IPS-20b (cell line): Measurements from ENCODE around the gene SLC35E2B.

Experiments used
- H3K27ac ChIP-seq: one replicate; pipeline ENCODE4 v1.5.1; 2013; ENCODE audit warnings: low read length
- H3K27me3 ChIP-seq: 2 replicates; pipeline ENCODE4 v1.6.1; 2013; ENCODE audit warnings: mild to moderate bottlenecking, low read length, inconsistent platforms; ENCODE audit not compliant: insufficient read depth
- H3K36me3 ChIP-seq: 2 replicates; pipeline ENCODE4 v1.6.1; 2013; ENCODE audit warnings: low read depth, mild to moderate bottlenecking, inconsistent platforms, low read length, moderate library complexity; ENCODE audit not compliant: insufficient read depth
- H3K4me1 ChIP-seq: 2 replicates; pipeline ENCODE4 v1.6.1; 2013; ENCODE audit warnings: mild to moderate bottlenecking, control low read depth, inconsistent platforms, low read length, moderate library complexity; ENCODE audit not compliant: insufficient read depth
- H3K4me3 ChIP-seq: 2 replicates; pipeline ENCODE4 v1.5.1; 2013; ENCODE audit warnings: mild to moderate bottlenecking, low read length, inconsistent platforms
- H3K9ac ChIP-seq: 2 replicates; pipeline ENCODE4 v1.6.1; 2013; ENCODE audit warnings: low read depth, mild to moderate bottlenecking, inconsistent platforms, low read length, moderate library complexity
- H3K9me3 ChIP-seq: 2 replicates; pipeline ENCODE4 v1.6.1; 2013; ENCODE audit warnings: mild to moderate bottlenecking, low read depth, low read length, inconsistent platforms; ENCODE audit not compliant: insufficient read depth

Gene SLC35E2B

GRCh38 chr1:1629430-1630190 is 63.0 kb downstream of the SLC35E2B start:
- Histone ChIP-seq H3K27ac (no peak overlapping the region), H3K27me3 (peaks cover 23% of the 10 kb centered on the region), H3K4me1 (no peaks in the 10 kb centered on the region), H3K9ac (no peak overlapping the region), H3K36me3 (no peaks in the 10 kb centered on the region), H3K4me3 (peak overlapping the region; percentile 54; the same call in 1 of the 2 replicates), H3K9me3 (no peaks in the 10 kb centered on the region)

GRCh38 chr1:1628754-1629429 is 63.7 kb downstream of the SLC35E2B start:
- Histone ChIP-seq H3K4me3 (peak overlapping the region; percentile 54; the same call in 1 of the 2 replicates), H3K36me3 (no peaks in the 10 kb centered on the region), H3K9ac (no peak overlapping the region), H3K4me1 (no peaks in the 10 kb centered on the region), H3K27me3 (peaks cover 23% of the 10 kb centered on the region), H3K27ac (no peak overlapping the region), H3K9me3 (no peaks in the 10 kb centered on the region)

DNA sequence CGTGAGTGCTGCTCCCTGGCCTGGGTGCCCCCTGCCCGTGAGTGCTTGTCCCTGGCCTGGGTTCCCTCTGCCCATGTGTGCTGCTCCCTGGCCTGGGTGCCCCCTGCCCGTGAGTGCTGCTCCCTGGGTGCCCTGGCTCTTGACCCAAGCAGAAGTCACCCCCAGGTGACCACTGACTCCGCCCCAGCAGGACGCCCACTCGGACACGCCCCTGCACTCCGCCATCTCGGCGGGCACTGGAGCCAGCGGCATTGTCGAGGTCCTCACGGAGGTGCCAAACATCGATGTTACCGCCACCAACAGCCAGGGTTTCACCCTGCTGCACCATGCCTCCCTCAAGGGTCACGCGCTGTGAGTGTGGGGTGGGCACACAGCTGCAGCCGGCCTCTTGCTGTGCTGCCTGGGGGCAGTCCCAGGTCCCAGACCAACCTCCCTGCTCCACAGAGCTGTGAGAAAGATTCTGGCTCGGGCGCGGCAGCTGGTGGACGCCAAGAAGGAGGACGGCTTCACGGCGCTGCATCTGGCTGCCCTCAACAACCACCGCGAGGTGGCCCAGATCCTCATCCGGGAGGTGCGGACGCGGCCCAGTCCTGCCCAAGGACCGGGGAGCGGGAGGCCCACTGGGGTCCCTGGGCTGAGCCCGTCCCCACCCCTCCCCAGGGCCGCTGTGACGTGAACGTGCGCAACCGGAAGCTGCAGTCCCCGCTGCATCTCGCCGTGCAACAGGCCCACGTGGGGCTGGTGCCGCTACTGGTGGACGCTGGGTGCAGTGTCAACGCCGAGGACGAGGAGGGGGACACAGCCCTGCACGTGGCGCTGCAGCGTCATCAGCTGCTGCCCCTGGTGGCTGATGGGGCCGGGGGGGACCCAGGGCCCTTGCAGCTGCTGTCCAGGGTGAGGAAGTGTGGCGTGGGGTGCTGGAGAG is 64.5 kb downstream of the SLC35E2B start:
- Histone ChIP-seq H3K9ac (no peak overlapping the region), H3K27ac (no peak overlapping the region), H3K4me1 (no peaks in the 10 kb centered on the region), H3K36me3 (no peaks in the 10 kb centered on the region), H3K4me3 (no peak overlapping the region; the same call in 1 of the 2 replicates), H3K27me3 (peaks cover 23% of the 10 kb centered on the region), H3K9me3 (no peaks in the 10 kb centered on the region)

DNA sequence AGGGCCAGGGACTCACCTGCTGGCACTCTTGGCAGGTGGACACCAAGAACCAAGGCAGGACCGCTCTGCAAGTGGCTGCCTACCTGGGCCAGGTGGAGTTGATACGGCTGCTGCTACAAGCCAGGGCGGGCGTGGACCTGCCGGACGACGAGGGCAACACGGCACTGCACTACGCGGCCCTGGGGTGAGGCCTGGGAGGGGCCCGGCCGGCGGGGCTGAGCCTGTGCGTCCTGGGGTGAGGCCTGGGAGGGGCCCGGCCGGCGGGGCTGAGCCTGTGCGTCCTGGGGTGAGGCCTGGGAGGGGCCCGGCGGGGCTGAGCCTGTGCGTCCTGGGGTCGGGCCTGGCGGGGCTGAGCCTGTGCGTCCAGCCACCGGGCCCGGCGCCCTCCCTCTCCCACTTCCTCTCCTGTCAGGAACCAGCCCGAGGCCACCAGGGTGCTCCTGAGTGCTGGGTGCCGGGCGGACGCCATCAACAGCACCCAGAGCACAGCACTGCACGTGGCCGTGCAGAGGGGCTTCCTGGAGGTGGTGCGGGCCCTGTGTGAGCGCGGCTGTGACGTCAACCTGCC is 65.2 kb downstream of the SLC35E2B start:
- peaks cover 22% of the 10 kb centered on the region for H3K27me3 ChIP-seq
- H3K36me3 ChIP-seq, result no peaks in the 10 kb centered on the region
- no peak overlapping the region for H3K9ac ChIP-seq
- no peaks in the 10 kb centered on the region for H3K9me3 ChIP-seq
- H3K27ac ChIP-seq, result no peak overlapping the region
- H3K4me3 ChIP-seq, result no peak overlapping the region
- H3K4me1 ChIP-seq, result no peaks in the 10 kb centered on the region

DNA sequence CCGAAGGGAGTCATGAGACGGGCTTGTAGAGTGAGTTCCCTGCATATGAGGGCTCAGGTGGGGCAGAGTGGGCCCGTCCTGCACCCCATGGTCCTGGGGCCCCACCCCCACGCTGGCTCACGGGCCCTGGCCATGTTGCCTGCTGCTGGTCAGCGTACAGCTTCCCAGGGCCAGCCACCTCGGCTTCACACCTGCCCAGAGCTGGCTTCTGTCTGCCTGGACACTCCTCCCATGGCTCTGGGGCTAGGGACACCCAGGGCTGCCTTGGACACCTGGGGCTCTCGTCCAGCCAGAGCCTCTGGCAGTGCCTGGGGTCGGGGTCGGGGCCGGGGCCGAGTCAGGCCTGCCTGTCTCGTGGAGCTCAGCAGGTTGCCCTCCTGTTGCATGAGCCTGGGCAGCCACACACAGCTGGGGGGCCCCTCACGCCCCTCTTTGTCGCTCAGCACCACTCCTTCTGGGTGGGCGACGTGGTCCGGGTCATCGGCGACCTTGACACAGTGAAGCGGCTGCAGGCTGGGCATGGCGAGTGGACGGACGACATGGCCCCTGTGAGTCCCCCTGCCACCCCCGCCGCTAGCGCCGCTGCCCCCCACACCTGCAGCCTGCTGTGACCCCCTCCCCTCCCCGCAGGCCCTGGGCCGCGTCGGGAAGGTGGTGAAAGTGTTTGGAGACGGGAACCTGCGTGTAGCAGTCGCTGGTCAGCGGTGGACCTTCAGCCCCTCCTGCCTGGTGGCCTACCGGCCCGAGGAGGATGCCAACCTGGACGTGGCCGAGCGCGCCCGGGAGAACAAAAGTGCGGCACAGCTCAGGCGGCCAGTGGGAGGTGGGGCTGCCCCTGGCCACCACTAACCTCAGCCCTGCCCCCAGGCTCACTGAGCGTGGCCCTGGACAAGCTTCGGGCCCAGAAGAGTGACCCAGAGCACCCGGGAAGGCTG is 66.1 kb downstream of the SLC35E2B start:
- Histone ChIP-seq H3K27ac (no peak overlapping the region), H3K36me3 (no peaks in the 10 kb centered on the region), H3K4me1 (no peaks in the 10 kb centered on the region), H3K27me3 (peaks cover 14% of the 10 kb centered on the region), H3K9ac (no peak overlapping the region), H3K9me3 (no peaks in the 10 kb centered on the region), H3K4me3 (no peak overlapping the region)

DNA sequence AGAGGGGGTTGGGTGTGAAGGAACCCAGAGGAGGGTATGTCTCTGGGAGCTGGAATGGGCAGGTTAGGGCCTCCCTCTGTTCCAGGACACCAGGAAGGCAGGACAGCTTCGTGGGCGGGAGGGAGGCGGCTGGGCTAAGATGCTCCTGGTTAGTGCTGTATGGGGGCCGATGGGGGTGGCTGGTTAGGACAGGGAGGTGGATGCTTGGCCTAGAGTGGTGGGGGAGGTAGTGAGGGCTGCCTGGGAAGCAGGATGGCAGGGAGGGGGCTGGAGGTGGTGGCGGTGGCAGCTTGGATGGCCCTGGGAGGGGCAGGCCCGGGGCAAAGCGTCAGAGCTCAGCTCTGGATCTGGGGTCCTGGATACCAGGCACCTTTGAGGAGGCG is 66.8 kb downstream of the SLC35E2B start:
- Histone ChIP-seq H3K9me3 (no peaks in the 10 kb centered on the region), H3K36me3 (no peaks in the 10 kb centered on the region), H3K4me1 (no peaks in the 10 kb centered on the region), H3K27ac (no peak overlapping the region), H3K9ac (no peak overlapping the region), H3K4me3 (no peak overlapping the region), H3K27me3 (peaks cover 7% of the 10 kb centered on the region; the same call in 1 of the 2 replicates)

GRCh38 chr1:1625404-1625775 is 67.2 kb downstream of the SLC35E2B start:
- no peak overlapping the region for H3K27ac ChIP-seq
- H3K9ac ChIP-seq, result no peak overlapping the region
- H3K9me3 ChIP-seq, result no peaks in the 10 kb centered on the region
- H3K4me1 ChIP-seq, result no peaks in the 10 kb centered on the region
- no peak overlapping the region for H3K4me3 ChIP-seq
- H3K36me3 ChIP-seq, result no peaks in the 10 kb centered on the region
- H3K27me3 ChIP-seq, result peaks cover 3% of the 10 kb centered on the region; the same call in 1 of the 2 replicates

- no peak overlapping the region for H3K9ac ChIP-seq
- H3K4me1 ChIP-seq, result no peaks in the 10 kb centered on the region
- H3K36me3 ChIP-seq, result no peaks in the 10 kb centered on the region
- no peaks in the 10 kb centered on the region for H3K9me3 ChIP-seq
- no peak overlapping the region for H3K27ac ChIP-seq
- H3K4me3 ChIP-seq, result no peak overlapping the region
- no peaks in the 10 kb centered on the region for H3K27me3 ChIP-seq
These were observed 67.9 kb downstream of the SLC35E2B start for GRCh38 chr1:1624443-1625403.

DNA sequence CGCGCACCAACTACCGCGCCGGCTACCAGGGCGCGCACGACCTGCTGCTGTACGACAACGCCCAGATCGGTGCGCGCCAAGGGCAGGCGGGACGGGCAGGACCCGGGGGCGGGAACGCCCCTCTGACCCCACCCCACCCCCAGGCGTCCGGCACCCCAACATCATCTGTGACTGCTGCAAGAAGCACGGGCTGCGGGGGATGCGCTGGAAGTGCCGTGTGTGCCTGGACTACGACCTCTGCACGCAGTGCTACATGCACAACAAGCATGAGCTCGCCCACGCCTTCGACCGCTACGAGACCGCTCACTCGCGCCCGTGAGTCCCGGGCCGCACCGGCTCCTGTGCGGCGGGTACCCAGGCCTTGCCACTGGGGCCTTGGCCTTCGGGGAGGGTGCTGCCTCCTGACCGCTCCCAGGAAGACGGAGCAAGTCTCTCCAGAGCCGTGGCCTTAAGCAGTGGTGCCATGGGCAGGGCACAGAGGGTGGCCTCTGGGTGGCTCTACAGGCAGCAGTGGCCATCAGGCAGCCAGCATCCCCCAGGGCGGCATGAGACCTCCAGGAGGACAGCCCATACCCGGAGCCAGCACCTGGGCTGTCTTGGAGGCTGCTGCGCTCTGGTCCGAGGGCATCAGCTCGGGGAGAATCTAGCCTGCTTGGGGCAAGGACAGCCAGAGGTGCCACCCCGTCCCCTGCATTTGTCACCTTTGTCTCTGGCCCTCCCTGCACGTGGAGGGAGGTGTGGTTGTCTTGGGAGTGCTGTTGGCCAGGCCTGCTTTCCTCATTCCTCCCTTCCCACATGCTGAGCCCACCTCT is 68.8 kb downstream of the SLC35E2B start:
- Histone ChIP-seq H3K4me1 (no peaks in the 10 kb centered on the region), H3K36me3 (no peaks in the 10 kb centered on the region), H3K27me3 (no peaks in the 10 kb centered on the region), H3K9ac (no peak overlapping the region), H3K27ac (no peak overlapping the region), H3K4me3 (no peak overlapping the region), H3K9me3 (no peaks in the 10 kb centered on the region)
